AG04449 (cell line): ENCODE data around the gene PRMT7.

Experiments
- CTCF ChIA-PET: fragments of 350-600 bp; formaldehyde crosslinking; extraction: SDS; loops from one replicate; lab custom pipeline; 2021; ENCODE audit warnings: antibody characterized with exemption; lab: Yijun Ruan, JAX
- POLR2A ChIA-PET: fragments of 400-600, 350-600 bp; formaldehyde crosslinking; extraction: SDS; loops from one replicate; lab custom pipeline; 2020; ENCODE audit warnings: antibody characterized with exemption, inconsistent platforms; lab: Yijun Ruan, JAX
- DNase-seq: peaks from one replicate; pipeline ENCODE4 v3.0.0-alpha.2; 2010; ENCODE audit warnings: low read depth, low spot score
- H3K4me3 ChIP-seq: 2 replicates; pipeline ENCODE4 v1.5.1; 2011; ENCODE audit warnings: low read depth, mild to moderate bottlenecking, control low read depth, low read length
- TF ChIP-seq, protein P1 (sequence below): IDR thresholded peaks from one replicate; pipeline ENCODE4 v1.5.1; 2011; ENCODE audit warnings: mild to moderate bottlenecking, moderate library complexity, low read length, control low read depth, inconsistent platforms; ENCODE audit not compliant: insufficient read depth; ENCODE audit errors: missing control alignments

The PRMT7 gene

DNA sequence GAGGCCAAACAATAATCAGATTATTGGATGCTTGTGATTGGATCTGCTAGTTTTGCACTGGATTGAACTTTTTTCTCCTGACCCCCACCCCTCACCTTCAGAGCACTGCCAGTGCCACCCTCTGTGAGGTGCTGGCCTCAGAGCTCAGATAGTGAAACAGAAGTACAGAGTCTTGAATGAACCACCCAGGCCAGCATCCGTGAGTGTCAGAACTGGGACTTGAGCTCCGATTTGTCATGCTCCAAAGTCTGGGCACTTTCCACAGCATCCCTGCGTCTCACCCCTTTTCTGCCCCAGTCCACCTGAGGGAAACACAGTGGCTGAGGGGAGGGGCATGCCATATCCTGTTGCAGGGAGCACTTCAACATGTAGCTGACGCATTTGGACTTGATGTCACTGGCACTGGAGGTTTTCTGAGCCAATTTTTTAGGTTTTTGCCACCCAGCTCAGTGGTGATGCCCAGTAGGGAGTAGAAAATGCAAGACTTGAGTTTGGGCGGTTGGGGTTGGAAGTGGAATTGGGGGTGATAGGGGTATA lies 90.2 kb downstream of the PRMT7 start:
- TF ChIP-seq, protein P1, sequence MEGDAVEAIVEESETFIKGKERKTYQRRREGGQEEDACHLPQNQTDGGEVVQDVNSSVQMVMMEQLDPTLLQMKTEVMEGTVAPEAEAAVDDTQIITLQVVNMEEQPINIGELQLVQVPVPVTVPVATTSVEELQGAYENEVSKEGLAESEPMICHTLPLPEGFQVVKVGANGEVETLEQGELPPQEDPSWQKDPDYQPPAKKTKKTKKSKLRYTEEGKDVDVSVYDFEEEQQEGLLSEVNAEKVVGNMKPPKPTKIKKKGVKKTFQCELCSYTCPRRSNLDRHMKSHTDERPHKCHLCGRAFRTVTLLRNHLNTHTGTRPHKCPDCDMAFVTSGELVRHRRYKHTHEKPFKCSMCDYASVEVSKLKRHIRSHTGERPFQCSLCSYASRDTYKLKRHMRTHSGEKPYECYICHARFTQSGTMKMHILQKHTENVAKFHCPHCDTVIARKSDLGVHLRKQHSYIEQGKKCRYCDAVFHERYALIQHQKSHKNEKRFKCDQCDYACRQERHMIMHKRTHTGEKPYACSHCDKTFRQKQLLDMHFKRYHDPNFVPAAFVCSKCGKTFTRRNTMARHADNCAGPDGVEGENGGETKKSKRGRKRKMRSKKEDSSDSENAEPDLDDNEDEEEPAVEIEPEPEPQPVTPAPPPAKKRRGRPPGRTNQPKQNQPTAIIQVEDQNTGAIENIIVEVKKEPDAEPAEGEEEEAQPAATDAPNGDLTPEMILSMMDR, result no peak
- no peak for DNase-seq
- ChIA-PET CTCF (interaction anchor here (0.6 to 12.7 kb wide), 7 partner anchors 22 to 189 kb away, joined by 3 to 230 read pairs (median 3); partner anchors contain the start of gene SMPD3), POLR2A (no interaction called here)
- H3K4me3 ChIP-seq, result no peak overlapping the region

DNA sequence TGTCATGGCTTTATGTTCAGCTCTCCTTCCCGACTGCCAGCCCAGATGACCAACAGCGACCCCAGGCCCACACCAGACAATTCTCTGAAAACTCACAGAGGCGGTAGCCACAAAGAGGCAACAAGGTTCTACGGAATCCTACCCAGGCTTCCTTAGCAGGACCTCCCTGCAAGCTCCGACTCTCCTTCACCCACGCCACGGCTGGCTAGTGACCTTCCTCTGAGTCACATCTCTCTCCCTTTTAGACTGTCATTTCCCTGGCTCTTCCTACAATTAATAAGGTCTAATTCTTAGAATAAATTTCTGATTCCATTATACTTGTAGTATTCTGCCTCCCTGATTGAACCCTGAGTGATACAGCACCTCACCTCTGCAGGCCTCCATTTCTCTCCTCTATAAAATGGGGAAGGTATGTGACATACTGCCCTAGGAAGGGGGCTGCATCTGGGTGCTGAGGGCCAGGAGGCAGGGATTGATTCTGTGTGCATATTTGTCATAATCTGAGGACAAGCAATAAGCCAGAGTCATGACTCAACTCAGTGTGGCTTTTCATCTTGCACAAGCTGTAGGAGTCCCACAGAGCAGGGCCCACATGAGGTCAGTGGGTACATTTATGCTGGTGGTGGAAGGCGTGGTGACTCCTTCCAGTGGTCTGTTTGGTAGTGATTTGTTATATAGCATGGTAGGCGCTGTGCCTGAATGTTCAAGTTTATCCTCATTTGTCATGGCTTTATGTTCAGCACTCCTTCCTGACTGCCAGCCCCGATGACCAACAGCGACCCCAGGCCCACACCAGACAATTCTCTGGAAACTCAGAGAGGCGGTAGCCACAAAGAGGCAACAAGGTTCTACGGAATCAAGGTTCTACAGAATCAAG lies 91.3 kb downstream of the PRMT7 start:
- TF ChIP-seq, protein P1, result no peak
- DNase-seq, result peak; percentile 7
- ChIA-PET POLR2A (no interaction called here), CTCF (interaction anchor here (0.6 to 12.7 kb wide), 4 partner anchors 21 to 188 kb away, joined by 3 to 230 read pairs (median 4); no protein-coding TSS in a partner anchor)
- no peak overlapping the region for H3K4me3 ChIP-seq

DNA sequence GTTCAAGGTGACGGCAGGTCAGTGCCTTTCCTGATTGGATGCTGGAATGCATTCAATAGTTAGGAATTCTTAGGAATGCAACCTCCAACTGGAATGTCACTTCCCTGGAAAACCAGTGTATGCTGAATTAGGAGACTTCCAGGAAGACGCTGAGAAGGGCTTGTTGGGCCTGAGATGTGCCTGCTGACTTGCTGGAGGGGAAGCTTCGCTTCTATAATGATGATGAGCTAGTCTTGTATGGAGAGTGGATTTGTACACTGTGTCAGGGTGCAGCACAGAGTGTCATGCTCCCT lies 91.9 kb downstream of the PRMT7 start:
- POLR2A ChIA-PET, result no interaction called here
- TF ChIP-seq, protein P1, result no peak
- CTCF ChIA-PET, result interaction anchor here (12.7 kb wide), 1 partner anchor 107 kb away, joined by 230 read pairs; no protein-coding TSS in a partner anchor

DNA sequence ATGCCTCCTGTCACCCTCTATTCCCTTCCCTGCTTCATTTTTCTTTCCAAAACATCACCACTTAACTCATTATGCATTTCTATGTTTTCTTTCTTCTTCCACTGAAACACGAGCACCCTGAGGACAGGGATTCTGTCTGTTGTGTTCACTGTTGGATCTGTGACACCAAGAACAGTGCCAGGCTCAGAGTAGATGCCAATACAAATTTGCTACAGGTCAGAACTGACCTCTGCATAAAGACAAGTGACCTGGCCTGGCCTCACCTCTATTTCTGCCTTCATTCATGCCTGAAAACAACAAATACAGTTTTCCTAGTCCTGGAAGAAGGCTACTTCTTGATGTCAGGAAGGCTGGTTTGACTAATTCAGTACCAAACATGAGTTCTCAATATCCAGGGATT lies 92.4 kb downstream of the PRMT7 start:
- ChIA-PET CTCF (interaction anchor here (12.7 kb wide), 1 partner anchor 106 kb away, joined by 230 read pairs; no protein-coding TSS in a partner anchor), POLR2A (no interaction called here)
- DNase-seq, result no peak
- TF ChIP-seq, protein P1, result no peak
- no peak overlapping the region for H3K4me3 ChIP-seq

More for the DNA sequence above, 91.9 kb downstream of the PRMT7 start:
- no peak overlapping the region for H3K4me3 ChIP-seq
- DNase-seq, result no peak

DNA sequence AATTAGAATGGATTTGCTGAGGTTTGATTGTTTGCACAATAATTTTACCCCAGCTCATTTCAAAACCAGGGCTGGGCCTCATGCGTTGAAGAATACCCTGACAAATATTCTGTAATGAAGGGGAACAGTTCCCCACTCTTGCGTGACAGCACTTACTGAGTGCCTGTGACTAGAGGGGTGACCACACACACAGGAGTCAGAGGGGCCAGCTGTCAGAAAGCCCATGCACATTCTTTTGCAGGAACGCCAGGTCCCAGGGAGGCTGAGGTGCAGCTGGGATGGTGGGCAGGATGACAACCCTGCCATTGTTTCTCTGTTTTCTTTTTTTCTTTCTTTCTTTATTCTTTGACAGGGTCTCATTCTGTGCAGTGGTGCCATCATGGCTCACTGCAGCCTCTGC lies 92.9 kb downstream of the PRMT7 start:
- CTCF ChIA-PET, result interaction anchor here (12.7 kb wide), 1 partner anchor 106 kb away, joined by 230 read pairs; no protein-coding TSS in a partner anchor
- H3K4me3 ChIP-seq, result no peak overlapping the region

More for the DNA sequence above, 92.9 kb downstream of the PRMT7 start:
- POLR2A ChIA-PET, result no interaction called here
- DNase-seq, result no peak
- TF ChIP-seq, protein P1, result no peak
